ENCODE results near the gene IQUB.

- no peak for TF ChIP-seq POLR2A (IDR thresholded peaks at IDR 0.05; ENCODE audit: low read depth)
- TF ChIP-seq, protein P1, sequence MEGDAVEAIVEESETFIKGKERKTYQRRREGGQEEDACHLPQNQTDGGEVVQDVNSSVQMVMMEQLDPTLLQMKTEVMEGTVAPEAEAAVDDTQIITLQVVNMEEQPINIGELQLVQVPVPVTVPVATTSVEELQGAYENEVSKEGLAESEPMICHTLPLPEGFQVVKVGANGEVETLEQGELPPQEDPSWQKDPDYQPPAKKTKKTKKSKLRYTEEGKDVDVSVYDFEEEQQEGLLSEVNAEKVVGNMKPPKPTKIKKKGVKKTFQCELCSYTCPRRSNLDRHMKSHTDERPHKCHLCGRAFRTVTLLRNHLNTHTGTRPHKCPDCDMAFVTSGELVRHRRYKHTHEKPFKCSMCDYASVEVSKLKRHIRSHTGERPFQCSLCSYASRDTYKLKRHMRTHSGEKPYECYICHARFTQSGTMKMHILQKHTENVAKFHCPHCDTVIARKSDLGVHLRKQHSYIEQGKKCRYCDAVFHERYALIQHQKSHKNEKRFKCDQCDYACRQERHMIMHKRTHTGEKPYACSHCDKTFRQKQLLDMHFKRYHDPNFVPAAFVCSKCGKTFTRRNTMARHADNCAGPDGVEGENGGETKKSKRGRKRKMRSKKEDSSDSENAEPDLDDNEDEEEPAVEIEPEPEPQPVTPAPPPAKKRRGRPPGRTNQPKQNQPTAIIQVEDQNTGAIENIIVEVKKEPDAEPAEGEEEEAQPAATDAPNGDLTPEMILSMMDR (IDR thresholded peaks at IDR 0.05), result no peak
- TF ChIP-seq POLR2AphosphoS5 (IDR thresholded peaks at IDR 0.05), result no peak
Observed at GRCh38 chr7:123581162-123581459, 46.7 kb upstream of the IQUB start.

Data from esophagus muscularis mucosa (tissue), 3 donors.